K562 (cell line): ENCODE measurements around the gene RAB6A. TPM values are rescaled to one million over a fixed set of nuclear protein-coding genes. Genes with fewer than 3 reads are reported as not detected.

Experiments
- ADNP ChIP-seq: fragments of 200-800 bp; sonication (Bioruptor generic); IDR thresholded peaks from 2 replicates; pipeline ENCODE4 v1.6.1; 2016; ENCODE audit warnings: missing genetic modification characterization, missing compliant biosample characterization
- ATF1 ChIP-seq, 2 experiments: fragments of 450-650 bp in 1 of 2; IDR thresholded peaks; 2 replicates each; pipeline ENCODE4 v1.6.1; 2016; ENCODE audit warnings: missing compliant biosample characterization in 1 of 2, missing genetic modification characterization in 1 of 2
- ATF4 ChIP-seq: fragments of 450-650 bp; formaldehyde crosslinking; IDR thresholded peaks from 2 replicates; pipeline ENCODE4 v1.4.0; 2022; ENCODE audit warnings: mild to moderate bottlenecking, moderate library complexity
- CHD4 ChIP-seq: fragments of 200-600 bp; sonication (generic); IDR thresholded peaks from 3 replicates; pipeline ENCODE4 v1.6.1; 2012; ENCODE audit warnings: low read depth, mild to moderate bottlenecking, mixed read lengths, low read length, inconsistent platforms; ENCODE audit not compliant: insufficient read depth, insufficient replicate concordance, poor library complexity, severe bottlenecking
- GABPB1 ChIP-seq: sonication (generic); formaldehyde crosslinking; IDR thresholded peaks from 2 replicates; pipeline ENCODE4 v1.8.0; 2022; ENCODE audit warnings: mild to moderate bottlenecking, missing genetic modification reagents
- HES1 ChIP-seq: fragments of 450-650 bp; IDR thresholded peaks from 2 replicates; pipeline ENCODE4 v1.6.1; 2016; ENCODE audit warnings: low read depth, mild to moderate bottlenecking, moderate library complexity
- HOMEZ ChIP-seq: fragments of 250-450 bp; sonication (Bioruptor Pico); IDR thresholded peaks from 2 replicates; pipeline ENCODE4 v1.4.0; 2020; ENCODE audit warnings: mild to moderate bottlenecking, moderate library complexity
- MAFG ChIP-seq: fragments of 450-650 bp; conservative IDR thresholded peaks from 2 replicates; pipeline ENCODE4 v1.6.1; 2016; ENCODE audit warnings: missing genetic modification characterization, missing compliant biosample characterization
- MAZ ChIP-seq, 2 experiments: fragments of 450-650 bp in 1 of 2; sonication (generic) in 1 of 2; formaldehyde crosslinking; IDR thresholded peaks in 1 of 2; conservative IDR thresholded peaks in 1 of 2; 2 replicates each; pipeline versions ENCODE4 v1.4.0 to v1.5.0; 2020; ENCODE audit warnings: mild to moderate bottlenecking in 1 of 2, missing genetic modification reagents in 1 of 2
- NBN ChIP-seq: fragments of 450-650 bp; IDR thresholded peaks from 2 replicates; pipeline ENCODE4 v1.6.1; 2016; ENCODE audit warnings: low read depth, mild to moderate bottlenecking
- NCOA6 ChIP-seq: fragments of 450-650 bp; IDR thresholded peaks from 2 replicates; pipeline ENCODE4 v1.6.1; 2017; ENCODE audit warnings: mild to moderate bottlenecking
- NFE2 ChIP-seq: IDR thresholded peaks from 2 replicates; pipeline ENCODE4 v1.6.1; 2014; ENCODE audit warnings: antibody characterized with exemption, low read depth
- NFRKB ChIP-seq: fragments of 450-650 bp; IDR thresholded peaks from 2 replicates; pipeline ENCODE4 v1.6.1; 2016; ENCODE audit warnings: low read depth
- NR2C1 ChIP-seq, 2 experiments: fragments of 450-650 bp; IDR thresholded peaks; 2 replicates each; pipeline ENCODE4 v1.6.1; 2017; ENCODE audit warnings: mild to moderate bottlenecking in 2 of 2, antibody characterized with exemption in 1 of 2, inconsistent platforms in 1 of 2, missing compliant biosample characterization in 1 of 2, missing genetic modification characterization in 1 of 2
- RHOXF2B ChIP-seq: fragments of 250-450 bp; sonication (Bioruptor Pico); conservative IDR thresholded peaks from 2 replicates; pipeline ENCODE4 v1.5.1; 2021
- SAFB2 ChIP-seq: fragments of 200-400 bp; formaldehyde crosslinking; IDR thresholded peaks from 2 replicates; pipeline ENCODE4 v1.6.1; 2018; ENCODE audit warnings: borderline replicate concordance, low read length, low read depth, moderate library complexity; ENCODE audit not compliant: severe bottlenecking
- SIX5 ChIP-seq, 2 experiments: IDR thresholded peaks; 2 replicates each; pipeline ENCODE4 v1.6.1; 2011; ENCODE audit warnings: low read length in 2 of 2, borderline replicate concordance in 1 of 2, low read depth in 1 of 2, mild to moderate bottlenecking in 1 of 2, moderate library complexity in 1 of 2; ENCODE audit not compliant: insufficient read depth in 1 of 2
- THAP7 ChIP-seq: fragments of 250-450 bp; sonication (Bioruptor Pico); IDR thresholded peaks from 2 replicates; pipeline ENCODE4 v1.5.0; 2021
- YY1 ChIP-seq, 3 experiments: IDR thresholded peaks; 2 replicates each; pipeline ENCODE4 v1.6.1; 2011; ENCODE audit warnings: low read length in 2 of 3, mild to moderate bottlenecking in 2 of 3, moderate library complexity in 2 of 3, borderline replicate concordance in 1 of 3, control low read depth in 1 of 3, low read depth in 1 of 3; ENCODE audit not compliant: insufficient read depth in 3 of 3, insufficient replicate concordance in 2 of 3, control insufficient read depth in 1 of 3, insufficient read length in 1 of 3; ENCODE audit errors: extremely low read depth in 1 of 3
- ZNF197 ChIP-seq: fragments of 200-800 bp; sonication (Bioruptor generic); IDR thresholded peaks from 2 replicates; pipeline ENCODE4 v1.6.1; 2016; ENCODE audit warnings: low read depth, missing genetic modification characterization, missing compliant biosample characterization
- ZNF316 ChIP-seq: fragments of 450-650 bp; IDR thresholded peaks from 2 replicates; pipeline ENCODE4 v1.6.1; 2016
- ZNF57 ChIP-seq: fragments of 450-650 bp; formaldehyde crosslinking; IDR thresholded peaks from 2 replicates; pipeline ENCODE4 v1.4.0; 2020; ENCODE audit warnings: mild to moderate bottlenecking, moderate library complexity
- ZNF644 ChIP-seq: fragments of 200-800 bp; sonication (Bioruptor generic); IDR thresholded peaks from 2 replicates; pipeline ENCODE4 v1.6.1; 2016; ENCODE audit warnings: low read depth, missing genetic modification characterization, missing compliant biosample characterization
- polyA plus RNA-seq, 8 experiments: library from polyadenylated mRNA; depleted of rRNA in 4 of 8; stranded (reverse) in 5 of 8; unstranded in 3 of 8; fragments of >200 nt; fragmentation: Nextera tagmentation in 2 of 8; fragmentation: Illumina TruSeq in 1 of 8; extraction: Ambion mirVana in 2 of 8; extraction: Trizol in 1 of 8; gene quantifications; 2 replicates each; pipeline versions ENCODE4 v1.2.1 to v1.2.3, GENCODE V29; 2011 to 2014; ENCODE audit warnings: inconsistent platforms in 1 of 8, missing spikeins in 1 of 8
- total RNA-seq, 7 experiments: library from RNA; depleted of rRNA in 6 of 7; stranded (reverse); fragments of >200 nt in 6 of 7; fragmentation: Illumina TruSeq in 2 of 7; extraction: Trizol in 2 of 7; gene quantifications; 2 replicates each; pipeline versions ENCODE4 v1.2.1 to v1.2.3, GENCODE V29; 2011 to 2021; ENCODE audit warnings: low replicate concordance in 1 of 7

Gene RAB6A
- total and polyA plus RNA-seq, 9 of the 15 experiments (the other 6 are each of a cell fraction or from before 2014, with no cell fraction given): 14.0 to 95.3 (median 45.4) TPM

- peak; percentile 41 to 60; a peak in 2 of 4 replicates for TF ChIP-seq SIX5 (IDR thresholded peaks at IDR 0.05; ENCODE audit: borderline replicate concordance in 1 of 2, insufficient read depth in 1 of 2, low read depth in 1 of 2, low read length in 2 of 2)
- no peak for TF ChIP-seq ADNP
- no peak for TF ChIP-seq RHOXF2B (CRISPR knock-in tag)
- peak; percentile 66; the same call in 1 of the 2 replicates for TF ChIP-seq NR2C1 (IDR thresholded peaks at IDR 0.05)
- TF ChIP-seq NR2C1 (tag; IDR thresholded peaks at IDR 0.05): peak; percentile 65
- peak; percentile 65; the same call in 1 of the 2 replicates for TF ChIP-seq NFRKB
- TF ChIP-seq YY1 (IDR thresholded peaks at IDR 0.05; ENCODE audit: borderline replicate concordance in 1 of 3, control insufficient read depth in 1 of 3, extremely low read depth in 1 of 3, insufficient read depth in 3 of 3, insufficient read length in 1 of 3, insufficient replicate concordance in 2 of 3, low read depth in 1 of 3, low read length in 2 of 3): peak; percentile 97 to 100 (median 99)
- TF ChIP-seq THAP7 (CRISPR knock-in tag): peak; percentile 99
- TF ChIP-seq CHD4: no peak
- TF ChIP-seq ZNF644 (tag): 0 out of 2 replicates have a peak, but pooled peaks have one; percentile 53
- peak; percentile 4; the same call in 1 of the 2 replicates for TF ChIP-seq NBN
- TF ChIP-seq MAZ (CRISPR knock-in tag; conservative IDR thresholded peaks at IDR 0.05 in 1 of 2, IDR thresholded peaks at IDR 0.05 in 1 of 2): peak in 1 of 2 experiments; percentile 77; a peak in 2 of 4 replicates
- peak; percentile 75; the same call in 1 of the 2 replicates for TF ChIP-seq HES1
- TF ChIP-seq ATF1 (CRISPR knock-in tag; IDR thresholded peaks at IDR 0.05): no peak
- TF ChIP-seq ATF1 (tag; IDR thresholded peaks at IDR 0.05): peak; percentile 81
- TF ChIP-seq NCOA6: peak; percentile 51; the same call in 1 of the 2 replicates
- no peak for TF ChIP-seq SAFB2
- TF ChIP-seq ZNF197 (CRISPR knock-in tag): peak; percentile 46; the same call in 1 of the 2 replicates
- no peak for TF ChIP-seq ZNF57 (CRISPR knock-in tag)
- TF ChIP-seq ATF4 (CRISPR knock-in tag): no peak
- no peak for TF ChIP-seq HOMEZ
- peak; percentile 63 for TF ChIP-seq MAFG (tag)
- 0 out of 2 replicates have a peak, but pooled peaks have one; percentile 9 for TF ChIP-seq GABPB1 (CRISPR knock-in tag)
- peak; percentile 75 for TF ChIP-seq ZNF316
- peak; percentile 75 for TF ChIP-seq NFE2
Observed at GRCh38 chr11:73761403-73761945, 600 bp upstream of the RAB6A start (continued).
